ENCODE measurements around the gene MTHFR. TPM values are rescaled to one million over a fixed set of nuclear protein-coding genes. Genes with fewer than 3 reads are reported as not detected.
"Not testable (repeated sequence)": the region's sequence is repeated elsewhere in the genome, so short reads cannot be mapped to it uniquely, and the experiment has no call there.

MTHFR gene
- total RNA-seq, 4 donors from 2014 or later = 18.6 to 46.7 (median 27.9) TPM

- Histone ChIP-seq H3K4me3 (peak overlapping the region; percentile 66 to 92), H3K36me3 (peaks cover 0 to 34% of the 10 kb centered on the region in 2 donors), H3K27me3 (no peaks in the 10 kb centered on the region), H3K27ac (peak overlapping the region; percentile 59 to 99 (median 96)), H3K4me1 (peaks cover 0 to 78% (median 19%) of the 10 kb centered on the region in 3 donors), H3K9me3 (no peaks in the 10 kb centered on the region)
- peak; percentile 40 for ATAC-seq
- WGBS, 2 donors (ENCODE audit: low coverage in 1 of 2) = 0 to 3% methylated on average over 3 to 4 of the region's 20 CpGs
- peak; percentile 17 for TF ChIP-seq EP300 (IDR thresholded peaks at IDR 0.05)
- no peak for TF ChIP-seq POLR2A (IDR thresholded peaks at IDR 0.05)
- TF ChIP-seq POLR2AphosphoS5 (IDR thresholded peaks at IDR 0.05) = peak; percentile 14
- TF ChIP-seq CTCF (IDR thresholded peaks at IDR 0.05) = no peak
Measured at GRCh38 chr1:11806307-11806936, 658 bp upstream of the MTHFR start.

GRCh38 chr1:11804666-11805421 is 920 bp downstream of the MTHFR start:
- H3K36me3 ChIP-seq = peaks cover 0 to 34% of the 10 kb centered on the region in 2 donors
- H3K27me3 ChIP-seq = no peaks in the 10 kb centered on the region
- H3K4me1 ChIP-seq = peaks cover 0 to 82% (median 19%) of the 10 kb centered on the region in 3 donors
- TF ChIP-seq EP300 (IDR thresholded peaks at IDR 0.05) = no peak
- no peak for TF ChIP-seq POLR2A (IDR thresholded peaks at IDR 0.05)
- TF ChIP-seq CTCF (IDR thresholded peaks at IDR 0.05) = no peak
- peak; percentile 55 for TF ChIP-seq POLR2AphosphoS5 (IDR thresholded peaks at IDR 0.05)
- ATAC-seq = no peak
- WGBS, 2 donors (ENCODE audit: low coverage in 1 of 2) = 5 to 6% methylated on average over 2 to 6 of the region's 17 CpGs
- peak overlapping the region; percentile 66 to 92 for H3K4me3 ChIP-seq
- H3K9me3 ChIP-seq = no peaks in the 10 kb centered on the region
- H3K27ac ChIP-seq = peak overlapping the region; percentile 93 to 99 (median 98)

GRCh38 chr1:11803924-11804665 is 1.7 kb downstream of the MTHFR start:
- Histone ChIP-seq H3K36me3 (peaks cover 0 to 34% of the 10 kb centered on the region in 2 donors), H3K4me1 (peaks cover 0 to 74% (median 19%) of the 10 kb centered on the region in 3 donors), H3K4me3 (peak overlapping the region; percentile 40 to 92), H3K27ac (peak overlapping the region; percentile 93 to 99 (median 98))
- H3K27me3 ChIP-seq, H3K9me3 ChIP-seq, ATAC-seq: not testable (repeated sequence)
- 82% methylated on average over 5 of the region's 9 CpGs; no CpG with 5 or more reads in 1 of the 2 donors for WGBS, 2 donors (ENCODE audit: low coverage in 1 of 2)

GRCh38 chr1:11802973-11803885 is 2.5 kb downstream of the MTHFR start:
- Histone ChIP-seq H3K27me3 (no peaks in the 10 kb centered on the region), H3K4me1 (peaks cover 0 to 66% (median 19%) of the 10 kb centered on the region in 3 donors), H3K4me3 (peak overlapping the region; percentile 40 to 92), H3K9me3 (no peaks in the 10 kb centered on the region), H3K36me3 (peaks cover 0 to 36% of the 10 kb centered on the region in 2 donors), H3K27ac (peak overlapping the region; percentile 93 to 99 (median 98))
- TF ChIP-seq EP300 (IDR thresholded peaks at IDR 0.05) (no peak), POLR2A (IDR thresholded peaks at IDR 0.05) (peak; percentile 30 to 33), CTCF (IDR thresholded peaks at IDR 0.05) (peak in 1 of 4 experiments; percentile 25), POLR2AphosphoS5 (IDR thresholded peaks at IDR 0.05) (peak; percentile 86)
- peak; percentile 75 for ATAC-seq
- WGBS, 2 donors (ENCODE audit: low coverage in 1 of 2) = 0% methylated on average over 4 of the region's 28 CpGs

Data from gastroesophageal sphincter (tissue), 4 donors.